HG03097 (cell line): ENCODE data around the gene UBALD2.
"Not testable (repeated sequence)": the region's sequence is repeated elsewhere in the genome, so short reads cannot be mapped to it uniquely, and the experiment has no call there.

ENCODE experiments used
- ATAC-seq: cut with Tn5 transposase; IDR thresholded peaks from one replicate; pipeline ENCODE4 v1.9.1; 2021; ENCODE audit not compliant: unreplicated experiment, low FRiP score

Gene UBALD2

DNA sequence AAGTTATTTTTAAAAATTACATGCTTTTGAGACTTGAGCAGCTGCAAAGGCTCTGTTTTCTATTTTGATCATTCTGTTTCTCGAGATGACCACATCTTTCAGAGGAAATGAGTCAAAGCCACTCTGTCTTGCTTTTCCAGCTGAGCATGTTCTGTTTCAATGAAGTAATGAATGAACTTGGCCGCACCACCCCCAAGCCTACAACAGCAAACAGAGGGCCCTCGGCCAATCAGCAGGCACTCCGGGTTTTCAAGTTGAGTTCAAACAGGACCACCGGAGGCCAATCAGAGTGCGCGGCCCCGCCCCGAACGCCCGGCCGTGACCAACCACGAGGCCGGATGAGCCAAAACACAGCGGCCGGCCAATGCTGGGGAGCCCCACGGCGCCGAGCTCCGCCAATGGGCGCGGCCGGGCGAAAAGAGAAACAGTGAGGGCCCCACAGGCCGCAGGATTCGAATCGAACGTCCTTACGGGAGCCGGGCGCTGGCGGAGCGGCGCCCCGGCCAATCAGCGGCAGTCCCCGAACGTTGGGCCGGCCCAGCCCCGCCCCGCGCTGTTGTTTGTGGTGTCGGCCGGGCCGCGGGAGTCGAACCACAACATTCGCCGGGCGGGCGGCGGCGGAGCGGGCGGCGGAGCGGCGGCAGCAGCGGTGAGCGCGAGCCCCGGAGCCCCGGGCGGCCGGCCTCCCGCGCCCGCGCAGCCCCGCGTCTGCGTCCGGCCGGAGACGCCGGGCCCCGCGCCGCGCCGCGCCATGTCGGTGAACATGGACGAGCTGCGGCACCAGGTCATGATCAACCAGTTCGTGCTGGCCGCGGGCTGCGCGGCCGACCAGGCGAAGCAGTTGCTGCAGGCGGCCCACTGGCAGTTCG lies at the start of gene UBALD2:
Gene UBALD2, plus strand, starts transcription at position 594 of the 869 bp plus-strand sequence. Its CDS starts 158 bp downstream, at position 752.
- peak; percentile 63 for ATAC-seq

DNA sequence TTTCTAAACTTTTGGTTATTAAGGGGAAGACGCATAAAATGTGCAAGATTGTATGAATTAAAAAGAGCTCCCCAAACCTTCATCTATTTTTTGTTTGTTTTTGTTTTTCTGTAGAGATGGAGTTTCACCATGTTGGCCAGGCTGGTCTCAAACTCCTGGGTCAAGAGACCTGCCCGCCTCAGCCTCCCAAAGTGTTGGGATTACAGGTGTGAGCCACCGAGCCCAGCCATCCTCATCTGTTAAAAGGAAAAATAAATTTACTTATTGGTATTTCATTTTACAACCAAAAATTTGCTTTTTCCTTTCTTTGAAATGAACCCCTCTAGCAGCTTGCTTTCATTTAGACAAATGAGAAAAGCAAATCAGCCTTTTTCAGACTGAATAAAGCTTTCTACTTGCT lies 48.1 kb upstream of the UBALD2 start:
- ATAC-seq: no peak

DNA sequence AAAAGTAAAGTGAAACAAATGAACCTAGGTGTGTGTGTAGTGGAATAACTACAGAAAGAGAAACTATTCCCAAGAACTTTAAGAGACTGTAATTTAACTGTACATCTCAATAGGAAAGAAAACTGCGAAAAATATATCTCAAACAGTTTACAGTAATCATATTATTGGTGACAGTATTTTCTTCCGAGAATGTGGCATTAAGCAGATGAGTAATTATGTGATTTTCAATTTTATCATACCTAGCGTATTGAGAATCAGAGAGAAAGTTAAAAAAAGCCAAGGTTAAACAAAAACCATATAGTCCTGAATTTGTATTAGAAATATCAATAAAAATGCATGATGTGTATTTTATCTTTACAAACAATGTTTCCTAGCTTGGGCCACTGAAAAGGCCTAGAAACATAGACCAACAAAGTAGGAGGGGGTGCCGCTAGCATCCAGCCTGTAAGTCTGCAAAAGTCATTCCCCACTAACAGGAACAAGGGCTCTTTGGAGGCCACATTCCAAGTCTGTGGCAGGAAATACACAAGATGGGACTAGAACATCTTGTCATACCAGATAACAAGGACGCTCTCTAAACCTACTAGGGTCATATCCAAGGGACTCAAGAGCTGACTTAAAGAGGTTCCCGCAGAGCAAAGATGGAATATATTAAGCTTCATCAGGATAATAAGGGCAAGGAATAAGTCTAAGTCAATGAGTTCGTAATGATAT lies 45.3 kb upstream of the UBALD2 start:
- no peak for ATAC-seq

DNA sequence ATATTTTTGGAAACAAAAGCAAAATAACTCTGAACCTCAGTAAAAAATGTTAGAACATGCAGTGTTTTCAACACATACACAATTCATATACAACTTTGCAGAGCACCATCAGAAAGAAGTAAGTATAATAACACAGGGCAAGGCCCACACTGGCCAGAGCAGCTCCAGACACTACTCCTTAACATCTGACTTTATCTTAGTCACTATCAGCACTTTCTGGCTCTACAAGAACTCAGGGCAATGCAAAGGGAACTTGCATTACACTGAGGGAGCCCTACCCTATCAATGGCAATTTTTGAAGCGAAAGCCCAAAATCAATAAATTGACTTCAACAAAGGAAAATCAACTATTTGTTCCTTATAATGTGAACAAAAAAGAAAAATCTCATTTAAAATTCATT lies 41.3 kb upstream of the UBALD2 start:
- ATAC-seq: no peak

DNA sequence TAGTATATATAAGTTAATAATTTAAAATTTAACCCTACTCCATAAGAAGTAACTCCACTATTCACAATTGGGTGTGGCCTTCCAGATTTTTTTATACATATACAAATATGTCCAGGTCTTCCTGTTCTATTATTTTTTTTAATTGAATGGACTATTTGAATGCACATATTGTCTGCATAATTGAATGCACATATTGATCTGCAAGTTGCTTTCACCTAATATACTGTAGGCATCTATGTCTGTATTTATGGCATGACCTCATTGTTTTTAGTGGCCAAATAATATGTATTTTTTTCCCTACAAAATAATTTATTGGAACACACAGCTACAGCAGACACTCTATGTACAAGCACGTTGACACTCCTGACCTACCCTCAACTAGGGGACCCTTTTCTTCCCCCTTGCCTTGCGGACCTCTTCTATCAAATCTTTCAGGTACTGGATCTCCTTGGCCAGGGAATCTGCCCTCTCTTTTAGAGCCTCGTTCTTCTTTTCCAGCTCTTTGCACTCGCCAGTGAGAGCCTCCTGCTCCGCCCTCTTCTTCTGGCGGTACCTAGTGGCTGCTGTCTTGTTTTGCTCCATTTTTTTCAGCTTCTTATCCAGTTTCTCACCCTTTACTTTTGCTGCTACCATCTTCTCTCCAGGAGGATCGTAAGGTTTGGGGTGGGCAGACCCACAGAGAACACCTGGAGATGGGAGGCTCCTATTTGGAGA lies 39.6 kb upstream of the UBALD2 start:
- ATAC-seq: not testable (repeated sequence)

DNA sequence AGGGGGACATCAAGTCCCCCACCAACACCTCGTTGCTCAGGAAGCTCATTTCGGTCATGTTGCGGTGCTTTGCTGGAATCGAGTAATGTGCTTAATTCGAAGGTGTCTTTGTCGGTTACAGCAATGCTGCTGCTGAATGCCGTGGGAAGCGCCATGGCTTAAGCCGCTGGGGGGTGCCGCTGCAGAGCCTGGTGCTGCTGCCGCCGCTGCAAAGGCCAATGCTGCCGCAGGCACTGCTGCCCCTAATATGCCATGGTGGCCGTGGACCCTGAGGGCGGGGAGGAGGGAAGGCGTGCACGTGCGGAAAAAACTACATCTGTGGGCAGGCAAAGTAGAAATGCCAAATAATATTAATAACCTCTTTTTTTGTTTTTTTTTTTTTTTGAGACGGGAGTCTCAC lies 38.4 kb upstream of the UBALD2 start:
- ATAC-seq: not testable (repeated sequence)

DNA sequence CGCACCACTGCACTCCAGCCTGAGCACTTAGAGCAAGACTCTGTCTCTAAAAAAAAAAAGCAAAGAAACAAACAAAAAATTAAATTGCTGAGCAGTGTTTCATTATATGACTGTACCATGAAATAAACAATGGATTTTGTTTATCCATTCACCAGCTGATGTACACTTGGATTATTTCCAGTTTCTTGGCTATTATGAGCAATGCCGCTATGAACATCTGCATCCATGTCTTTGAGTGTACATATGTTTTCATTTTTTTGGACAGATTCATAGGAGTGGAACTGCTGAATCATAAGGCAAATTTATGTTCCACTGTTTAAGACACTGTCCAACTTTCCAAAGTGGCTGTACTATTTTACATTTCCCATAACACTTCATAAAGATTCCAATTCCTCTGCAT lies 32.8 kb upstream of the UBALD2 start:
- ATAC-seq: no peak

DNA sequence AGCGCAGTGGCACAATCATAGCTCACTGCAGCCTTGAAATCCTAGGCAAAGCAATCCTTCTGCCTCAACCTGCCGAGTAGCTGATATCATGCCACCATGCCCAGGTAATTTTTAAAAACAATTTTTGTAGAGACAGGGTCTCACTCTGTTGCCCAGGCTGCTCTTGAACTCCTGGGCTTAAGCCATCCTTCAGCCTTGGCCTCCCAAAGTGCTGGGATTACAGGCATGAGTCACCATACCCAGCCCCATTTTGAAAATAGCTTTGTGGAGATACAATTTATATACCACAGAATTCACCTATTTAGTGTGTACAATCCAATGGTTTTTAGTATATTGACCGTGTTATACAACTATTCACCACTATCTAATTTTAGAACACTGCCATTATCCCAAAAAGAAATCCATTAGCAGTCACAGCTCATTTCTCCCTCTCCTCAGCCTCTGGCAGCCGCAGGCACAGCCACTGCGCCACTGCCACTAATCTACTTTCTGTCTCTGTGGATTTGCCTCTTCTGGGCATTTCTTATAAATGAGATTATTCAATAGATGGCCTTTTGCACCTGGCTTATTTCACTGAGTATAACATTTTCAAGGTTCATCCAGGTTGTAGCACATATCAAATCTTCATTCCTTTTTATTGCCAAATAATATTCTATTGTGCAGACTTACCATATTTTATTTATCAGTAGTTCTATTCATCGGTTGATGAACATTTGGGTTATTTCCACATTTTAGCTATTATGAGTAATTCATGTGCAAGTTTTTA lies 31.4 kb upstream of the UBALD2 start:
- ATAC-seq: no peak

DNA sequence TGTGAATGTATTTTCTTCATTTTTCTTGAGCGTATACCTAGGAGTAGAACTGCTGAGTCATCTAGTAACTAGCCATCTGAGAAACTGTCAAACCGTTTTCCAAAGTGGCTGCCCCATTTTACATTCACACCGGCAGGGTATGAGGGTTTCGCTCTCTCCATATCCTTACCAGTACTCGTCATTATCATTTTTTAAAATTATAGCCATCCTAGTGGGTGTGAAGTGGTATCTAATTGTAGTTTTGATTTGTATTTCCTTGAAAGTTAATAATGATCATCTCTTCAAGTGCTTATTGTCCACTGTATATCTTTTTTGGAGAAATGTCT lies 30.8 kb upstream of the UBALD2 start:
- no peak for ATAC-seq

DNA sequence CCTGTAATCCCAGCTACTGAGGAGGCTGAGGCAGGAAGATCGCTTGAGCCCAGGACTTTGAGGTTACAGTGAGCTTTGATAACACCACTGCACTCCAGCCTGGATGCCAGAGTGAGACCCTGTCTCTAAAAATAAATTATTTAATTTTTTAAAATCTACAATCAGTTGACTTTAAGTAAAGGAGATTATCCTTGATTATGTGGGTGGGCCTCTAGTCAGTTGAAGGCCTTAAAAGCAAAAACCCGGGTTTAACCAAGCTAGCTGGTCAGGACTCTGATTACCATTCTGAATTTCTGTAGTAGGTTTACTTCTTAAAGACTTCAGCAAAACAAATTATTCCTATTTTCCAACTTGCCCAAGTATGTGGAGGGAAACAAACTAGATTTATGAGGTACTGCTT lies 29.3 kb upstream of the UBALD2 start:
- no peak for ATAC-seq

DNA sequence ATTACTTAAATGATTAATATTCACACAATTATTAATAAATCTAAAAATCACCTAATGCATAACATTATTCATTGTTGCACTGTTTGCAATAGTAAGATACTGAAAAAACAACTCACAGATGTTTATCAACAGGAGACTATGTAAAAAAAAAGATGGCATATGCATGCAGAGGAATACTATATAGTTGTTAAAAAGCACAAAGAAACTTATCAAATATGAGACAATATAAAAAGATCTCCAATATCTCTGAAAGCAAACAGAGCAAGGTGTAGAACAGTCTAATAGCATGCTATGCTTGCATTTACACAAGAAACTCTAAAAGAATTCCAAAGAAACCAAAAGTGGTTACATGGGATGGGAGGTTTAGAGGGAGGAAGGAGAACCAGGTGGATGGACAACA lies 28.5 kb upstream of the UBALD2 start:
- no peak for ATAC-seq

DNA sequence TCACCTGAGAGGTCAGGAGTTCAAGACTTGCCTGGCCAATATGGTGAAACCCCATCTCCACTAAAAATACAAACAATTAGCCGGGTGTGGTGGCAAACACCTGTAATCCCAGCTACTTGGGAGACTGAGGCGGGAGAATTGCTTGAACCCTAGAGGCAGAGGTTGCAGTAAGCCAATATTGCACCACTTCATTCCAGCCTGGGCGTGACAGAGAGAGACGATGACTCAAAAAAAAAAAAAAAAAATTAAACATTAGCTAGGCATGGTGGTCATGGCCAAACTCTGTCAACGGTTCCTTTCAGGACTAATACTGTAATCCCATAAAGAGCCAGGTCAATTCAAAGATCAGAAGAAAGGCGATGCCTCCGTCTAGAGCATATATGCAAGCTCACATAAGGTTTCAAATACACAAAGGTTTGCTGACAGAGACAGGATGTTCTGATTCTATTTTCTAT lies 27.3 kb upstream of the UBALD2 start:
- no peak for ATAC-seq

DNA sequence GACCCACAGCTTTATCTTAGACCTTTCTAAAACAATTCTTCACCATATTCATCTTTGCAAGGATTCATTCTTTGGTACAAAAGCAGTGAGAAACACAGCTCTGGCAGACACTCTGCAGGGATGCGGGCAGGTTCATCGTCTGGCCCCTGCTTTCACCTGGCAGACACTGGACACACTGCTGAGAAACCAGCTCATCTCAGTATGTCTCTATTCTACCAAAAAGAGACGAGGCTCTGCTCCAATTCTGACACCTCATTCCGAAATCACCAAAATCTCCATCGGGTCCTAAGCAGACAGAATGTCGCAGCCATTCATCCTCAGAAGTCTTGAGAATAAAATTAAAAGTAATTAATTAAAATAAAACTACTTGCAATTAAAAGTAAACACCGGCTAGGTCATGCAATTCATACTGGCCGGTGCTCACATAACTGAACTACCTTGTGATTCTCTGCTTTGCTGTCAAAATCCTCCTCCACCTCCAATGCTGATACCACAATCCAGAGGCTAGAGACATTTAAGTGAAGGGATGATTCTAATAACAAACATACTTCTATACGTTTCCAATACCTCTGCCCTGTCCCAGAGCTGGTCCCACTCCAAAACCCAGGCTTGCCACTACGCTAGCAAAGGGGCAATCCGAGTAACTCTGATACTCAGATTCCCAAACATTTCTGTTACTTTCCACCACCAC lies 26.2 kb upstream of the UBALD2 start:
- ATAC-seq: no peak

DNA sequence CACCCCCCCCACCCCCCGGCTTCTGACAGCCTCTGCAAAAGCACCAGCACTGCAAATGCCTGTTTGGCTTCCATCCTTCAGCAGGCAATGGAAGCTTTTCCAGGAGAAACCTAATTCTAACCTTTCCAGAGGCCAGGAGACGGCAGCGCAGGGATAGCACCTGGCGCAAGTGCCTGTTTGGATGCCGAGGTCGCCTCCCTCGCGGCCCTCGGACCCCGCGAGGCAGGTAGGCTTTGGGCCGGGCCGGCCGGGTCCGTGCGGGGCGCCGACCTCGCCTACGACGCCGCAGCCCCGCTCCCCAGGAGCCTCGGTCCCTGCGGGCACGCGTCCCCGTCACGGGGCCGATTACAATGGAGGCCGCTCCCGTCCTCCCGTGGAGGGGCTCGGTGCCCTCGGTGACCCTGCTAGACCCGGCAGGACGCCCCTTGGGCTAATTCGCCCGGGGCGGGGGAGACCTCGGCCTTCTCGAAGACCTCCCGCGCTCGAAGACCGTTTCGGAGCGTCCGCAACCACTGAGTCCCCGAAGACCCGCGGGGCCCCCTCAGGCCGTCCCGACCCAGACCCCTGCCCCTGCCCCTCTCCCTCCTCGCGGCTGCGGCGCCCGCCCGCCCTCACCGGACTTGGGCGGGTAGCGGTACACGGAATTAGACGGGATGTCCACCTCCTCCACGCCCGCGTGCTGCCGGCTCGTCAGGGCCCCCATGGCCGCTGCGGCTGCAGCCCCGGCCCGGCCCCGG lies 25.4 kb upstream of the UBALD2 start:
- ATAC-seq: no peak

DNA sequence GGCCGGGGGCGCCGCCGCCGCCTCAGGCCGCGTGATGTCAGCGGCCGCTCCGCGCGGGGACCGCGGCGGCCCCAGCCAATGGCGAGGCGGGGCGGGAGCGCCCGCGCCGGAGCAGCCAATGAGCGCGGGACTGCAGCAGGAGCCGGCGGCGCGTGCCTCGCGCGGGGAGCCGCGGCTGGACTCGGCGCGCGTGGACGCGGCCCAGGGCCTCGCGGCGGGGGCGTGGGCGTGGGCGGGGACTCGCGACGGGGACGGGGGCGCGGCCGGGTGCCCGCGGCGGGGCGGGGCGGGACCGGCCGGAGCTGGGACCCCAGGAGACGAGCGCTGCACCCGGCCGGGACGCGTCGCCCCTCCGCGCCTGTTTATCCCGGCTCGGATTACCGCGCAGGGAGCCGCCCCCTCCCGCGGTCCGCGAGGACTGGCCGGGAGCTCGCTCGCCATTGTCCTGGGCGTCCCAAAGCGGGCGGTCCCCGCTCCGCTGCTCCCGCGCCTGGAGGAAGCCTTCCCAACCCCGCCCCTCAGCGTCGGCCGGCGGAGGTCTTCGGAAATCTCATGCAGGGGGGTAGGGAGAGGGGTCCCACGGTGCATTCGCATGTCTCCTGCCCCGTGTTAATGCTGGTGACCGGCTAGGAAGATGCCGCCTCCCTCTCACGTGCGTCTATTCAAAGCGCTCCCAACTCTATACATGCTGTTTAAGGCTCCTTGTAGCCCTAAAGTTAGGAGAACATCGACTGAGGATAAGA lies 24.5 kb upstream of the UBALD2 start, which contains the start of gene RNF157:
Gene RNF157, minus strand, starts transcription at position 33 of the 743 bp plus-strand sequence. CDS start 253 bp downstream, outside the sequence.
- no peak for ATAC-seq

DNA sequence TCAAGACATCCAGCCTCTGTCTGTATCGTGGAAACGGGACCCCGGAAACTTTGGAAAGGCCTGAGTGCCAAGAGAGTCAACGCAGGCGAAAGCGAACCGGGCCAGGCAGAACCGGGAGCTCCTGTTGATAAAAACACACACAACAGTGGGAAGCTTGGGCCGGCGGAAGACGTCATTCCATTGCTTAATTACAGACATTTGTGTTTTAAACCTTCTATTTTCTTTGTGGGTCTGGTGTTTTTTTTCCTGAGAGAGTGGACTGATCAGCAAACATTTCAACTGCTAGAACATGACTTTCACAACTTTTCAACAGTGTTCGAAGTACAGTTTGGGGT lies 24.0 kb upstream of the UBALD2 start:
- ATAC-seq: no peak

DNA sequence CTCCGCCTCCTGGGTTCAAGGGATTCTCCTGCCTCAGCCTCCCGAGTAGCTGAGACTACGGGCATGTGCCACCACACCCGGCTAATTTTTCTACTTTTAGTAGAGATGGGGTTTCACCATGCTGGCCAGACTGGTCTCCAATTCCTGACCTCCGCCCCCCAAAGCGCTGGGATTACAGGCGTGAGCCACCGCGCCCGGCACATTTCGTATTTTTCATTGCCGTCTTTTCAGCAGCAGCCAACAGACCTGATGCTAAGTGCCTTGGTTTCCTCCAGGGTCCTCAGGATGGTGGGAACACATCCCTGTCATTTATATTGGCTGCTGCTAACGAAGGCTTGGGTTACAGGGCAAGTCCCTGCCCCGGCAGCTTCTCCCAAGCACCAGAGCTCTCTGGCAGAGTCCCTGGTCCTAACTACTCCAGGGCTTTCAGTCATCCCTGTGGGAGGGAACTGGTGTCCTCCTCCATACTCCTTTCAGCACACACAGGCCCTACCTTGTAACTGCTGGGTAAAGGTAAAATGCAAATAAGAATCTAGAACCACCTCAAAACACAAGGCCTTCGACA lies 23.4 kb upstream of the UBALD2 start:
- no peak for ATAC-seq
